ENCODE measurements around the gene PDCD7.

GRCh38 chr15:65082303-65082953, 51.2 kb downstream of the PDCD7 start:
- TF ChIP-seq POLR2A (IDR thresholded peaks at IDR 0.05), result no peak
- no peak for TF ChIP-seq CTCF (IDR thresholded peaks at IDR 0.05)
